Trophoblast cell (in vitro differentiated cells and primary cell): ENCODE data around the gene EEF1AKMT3.
A peak's percentile ranks its signal among the peaks of the same experiment; 100 is the strongest.

Source experiments
- DNase-seq, 2 donors: peaks; one replicate each; pipeline ENCODE4 v3.0.0-alpha.2; 2016
- H2AFZ ChIP-seq: 2 replicates; pipeline ENCODE4 v1.6.1; 2013; ENCODE audit warnings: low read length, moderate library complexity, mild to moderate bottlenecking; ENCODE audit not compliant: insufficient read depth, poor library complexity
- H2AK5ac ChIP-seq: 2 replicates; pipeline ENCODE4 v1.6.1; 2013; ENCODE audit warnings: mild to moderate bottlenecking, low read length
- H2BK120ac ChIP-seq: 2 replicates; pipeline ENCODE4 v1.6.1; 2013; ENCODE audit warnings: low read length, mild to moderate bottlenecking, moderate library complexity; ENCODE audit not compliant: insufficient read depth, poor library complexity
- H2BK12ac ChIP-seq: 2 replicates; pipeline ENCODE4 v1.6.1; 2013; ENCODE audit warnings: mild to moderate bottlenecking, low read length, moderate library complexity
- H2BK5ac ChIP-seq: 2 replicates; pipeline ENCODE4 v1.6.1; 2013; ENCODE audit warnings: low read length, low read depth, moderate library complexity, mild to moderate bottlenecking; ENCODE audit not compliant: poor library complexity
- H3K14ac ChIP-seq: 2 replicates; pipeline ENCODE4 v1.6.1; 2013; ENCODE audit warnings: mild to moderate bottlenecking, low read length
- H3K18ac ChIP-seq: 2 replicates; pipeline ENCODE4 v1.6.1; 2013; ENCODE audit warnings: mild to moderate bottlenecking, low read length
- H3K23ac ChIP-seq: 2 replicates; pipeline ENCODE4 v1.6.1; 2013; ENCODE audit warnings: low read length
- H3K27ac ChIP-seq: 2 replicates; pipeline ENCODE4 v1.5.1; 2013; ENCODE audit warnings: low read depth, mild to moderate bottlenecking, inconsistent platforms, low read length, moderate library complexity
- H3K27me3 ChIP-seq: 2 replicates; pipeline ENCODE4 v1.6.1; 2013; ENCODE audit warnings: inconsistent platforms, mild to moderate bottlenecking, low read length, moderate library complexity; ENCODE audit not compliant: insufficient read depth
- H3K36me3 ChIP-seq, 2 experiments: 1 replicate in 1 of 2; 2 replicates in 1 of 2; pipeline ENCODE4 v1.6.1; 2013; ENCODE audit warnings: low read length in 2 of 2, mild to moderate bottlenecking in 2 of 2, moderate library complexity in 1 of 2; ENCODE audit not compliant: insufficient read depth in 2 of 2, control insufficient read depth in 1 of 2
- H3K4ac ChIP-seq: 2 replicates; pipeline ENCODE4 v1.6.1; 2013; ENCODE audit warnings: low read depth, mild to moderate bottlenecking, low read length, moderate library complexity
- H3K4me1 ChIP-seq, 2 experiments: 1 replicate in 1 of 2; 2 replicates in 1 of 2; pipeline ENCODE4 v1.6.1; 2013; ENCODE audit warnings: low read length in 2 of 2, mild to moderate bottlenecking in 2 of 2, moderate library complexity in 1 of 2; ENCODE audit not compliant: insufficient read depth in 2 of 2, control insufficient read depth in 1 of 2
- H3K4me2 ChIP-seq: 2 replicates; pipeline ENCODE4 v1.6.1; 2013; ENCODE audit warnings: inconsistent platforms, mild to moderate bottlenecking, low read length, moderate library complexity
- H3K4me3 ChIP-seq: 2 replicates; pipeline ENCODE4 v1.5.1; 2013; ENCODE audit warnings: mild to moderate bottlenecking, low read depth, low read length, inconsistent platforms
- H3K79me1 ChIP-seq: one replicate; pipeline ENCODE4 v1.6.1; 2013; ENCODE audit warnings: low read length
- H3K79me2 ChIP-seq: 2 replicates; pipeline ENCODE4 v1.6.1; 2013; ENCODE audit warnings: low read length, mild to moderate bottlenecking; ENCODE audit not compliant: control insufficient read depth, insufficient read depth, poor library complexity
- H3K9ac ChIP-seq: 2 replicates; pipeline ENCODE4 v1.6.1; 2013; ENCODE audit warnings: mild to moderate bottlenecking, low read length
- H3K9me3 ChIP-seq: 2 replicates; pipeline ENCODE4 v1.6.1; 2013; ENCODE audit warnings: low read depth, mild to moderate bottlenecking, control low read depth, inconsistent platforms, low read length; ENCODE audit not compliant: insufficient read depth
- H4K12ac ChIP-seq: 2 replicates; pipeline ENCODE4 v1.6.1; 2013; ENCODE audit warnings: low read depth, mild to moderate bottlenecking, low read length, moderate library complexity
- H4K8ac ChIP-seq: 2 replicates; pipeline ENCODE4 v1.6.1; 2013; ENCODE audit warnings: low read depth, mild to moderate bottlenecking, low read length, moderate library complexity
- H4K91ac ChIP-seq: one replicate; pipeline ENCODE4 v1.6.1; 2013; ENCODE audit warnings: low read depth, mild to moderate bottlenecking, low read length, moderate library complexity
- WGBS: extraction: QIAGEN DNeasy Blood & Tissue Kit; methylation state at CpG from one replicate; pipeline ENCODE4 v1.1.7; 2013; ENCODE audit warnings: missing lambda C conversion rate; ENCODE audit not compliant: insufficient read length, insufficient coverage; ENCODE audit errors: extremely low coverage; 5-methylcytosine and 5-hydroxymethylcytosine counted together

EEF1AKMT3 gene

DNA sequence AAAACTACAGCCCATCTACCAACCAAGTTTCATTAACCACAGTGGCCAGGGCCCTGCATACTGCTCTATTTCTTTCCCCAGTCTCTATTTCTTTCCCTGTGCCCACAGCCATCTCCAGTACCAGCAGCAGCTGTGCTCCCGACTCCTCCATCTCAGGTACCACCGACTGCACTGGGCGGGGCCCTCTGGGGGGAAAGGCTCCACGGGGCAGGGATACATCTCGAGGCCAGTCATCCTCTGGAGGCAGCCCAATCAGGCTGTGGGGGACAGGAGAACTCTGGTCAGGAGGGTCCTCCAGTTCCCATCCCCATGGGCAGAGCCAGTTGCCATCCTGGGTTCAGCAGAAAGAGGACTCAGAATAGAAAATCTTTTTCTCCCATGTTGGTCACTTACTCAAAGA lies 23.4 kb upstream of the EEF1AKMT3 start:
- Histone ChIP-seq H3K4me2 (no peak overlapping the region), H3K23ac (no peak overlapping the region), H2AK5ac (no peak overlapping the region), H3K36me3 (peaks cover 18 to 31% of the 10 kb centered on the region in 2 experiments), H3K79me1 (peaks cover 6% of the 10 kb centered on the region), H4K8ac (no peak overlapping the region), H3K4me1 (peaks cover 5 to 11% of the 10 kb centered on the region in 2 experiments), H4K12ac (no peak overlapping the region), H2BK12ac (no peak overlapping the region), H3K18ac (no peak overlapping the region), H2BK120ac (no peak overlapping the region), H3K27me3 (peaks cover 2% of the 10 kb centered on the region), H3K4ac (no peak overlapping the region), H4K91ac (no peak overlapping the region), H2BK5ac (no peak overlapping the region), H3K4me3 (no peak overlapping the region), H3K79me2 (peaks cover 9% of the 10 kb centered on the region), H3K9me3 (no peaks in the 10 kb centered on the region), H3K9ac (no peak overlapping the region), H3K27ac (no peak overlapping the region), H3K14ac (no peak overlapping the region), H2AFZ (no peak overlapping the region)
- no CpG with 5 or more reads among the region's 5 CpGs for WGBS
- DNase-seq, result no peak

- H3K36me3 ChIP-seq, result peaks cover 18 to 31% of the 10 kb centered on the region in 2 experiments
- no peak overlapping the region for H2AFZ ChIP-seq
- H3K9me3 ChIP-seq, result peaks cover 3% of the 10 kb centered on the region
- H4K91ac ChIP-seq, result no peak overlapping the region
- peak overlapping the region; percentile 73 for H2AK5ac ChIP-seq
- peak overlapping the region; percentile 85 for H3K4me2 ChIP-seq
- H2BK5ac ChIP-seq, result no peak overlapping the region
- peaks cover 7 to 15% of the 10 kb centered on the region in 2 experiments for H3K4me1 ChIP-seq
- peaks cover 3% of the 10 kb centered on the region for H3K79me1 ChIP-seq
- H3K79me2 ChIP-seq, result peaks cover 9% of the 10 kb centered on the region
- peaks cover 11% of the 10 kb centered on the region for H3K27me3 ChIP-seq
- no peak overlapping the region for H2BK120ac ChIP-seq
- H3K9ac ChIP-seq, result peak overlapping the region; percentile 54
- H4K8ac ChIP-seq, result peak overlapping the region; percentile 80
- H3K23ac ChIP-seq, result no peak overlapping the region
- DNase-seq, result no peak
- H3K4me3 ChIP-seq, result peak overlapping the region; percentile 78
- H4K12ac ChIP-seq, result no peak overlapping the region
- peak overlapping the region; percentile 85 for H3K4ac ChIP-seq
- H3K18ac ChIP-seq, result no peak overlapping the region
- no CpG with 5 or more reads among the region's 15 CpGs for WGBS
- no peak overlapping the region for H3K27ac ChIP-seq
- H3K14ac ChIP-seq, result peak overlapping the region; percentile 71
- H2BK12ac ChIP-seq, result no peak overlapping the region
Observed at GRCh38 chr12:57750561-57751431, 21.6 kb upstream of the EEF1AKMT3 start.

- H3K4me1 ChIP-seq, result peaks cover 7 to 18% of the 10 kb centered on the region in 2 experiments
- H3K4me2 ChIP-seq, result peak overlapping the region; percentile 85
- peak overlapping the region; percentile 74 for H4K91ac ChIP-seq
- peaks cover 5% of the 10 kb centered on the region for H3K9me3 ChIP-seq
- H3K36me3 ChIP-seq, result peaks cover 18 to 31% of the 10 kb centered on the region in 2 experiments
- no peak overlapping the region for H3K23ac ChIP-seq
- H3K27me3 ChIP-seq, result peaks cover 17% of the 10 kb centered on the region
- H4K8ac ChIP-seq, result peak overlapping the region; percentile 80
- H3K9ac ChIP-seq, result peak overlapping the region; percentile 54
- H3K18ac ChIP-seq, result peak overlapping the region; percentile 16
- peak overlapping the region; percentile 85 for H3K4ac ChIP-seq
- H3K27ac ChIP-seq, result no peak overlapping the region
- no peak overlapping the region for H2BK12ac ChIP-seq
- H3K4me3 ChIP-seq, result peak overlapping the region; percentile 78
- H3K79me2 ChIP-seq, result peaks cover 9% of the 10 kb centered on the region
- peak overlapping the region; percentile 20 for H2BK120ac ChIP-seq
- peak overlapping the region; percentile 73 for H2AK5ac ChIP-seq
- peaks cover 3% of the 10 kb centered on the region for H3K79me1 ChIP-seq
- 100% methylated on average over 1 of the region's 8 CpGs for WGBS
- H2AFZ ChIP-seq, result no peak overlapping the region
- H4K12ac ChIP-seq, result peak overlapping the region; percentile 72
- no peak for DNase-seq
- peak overlapping the region; percentile 71 for H3K14ac ChIP-seq
- H2BK5ac ChIP-seq, result no peak overlapping the region
Observed at GRCh38 chr12:57751432-57751787, 21.0 kb upstream of the EEF1AKMT3 start.

GRCh38 chr12:57751788-57752667 lies 20.4 kb upstream of the EEF1AKMT3 start, which contains the start of gene CDK4:
Gene CDK4, minus strand, starts transcription at chr12:57752310. Its CDS starts 593 bp downstream, at chr12:57751717.
- no CpG with 5 or more reads among the region's 58 CpGs for WGBS

More at GRCh38 chr12:57751788-57752667, 20.4 kb upstream of the EEF1AKMT3 start, which contains the start of gene CDK4:
- Histone ChIP-seq H3K36me3 (peaks cover 16 to 26% of the 10 kb centered on the region in 2 experiments), H4K8ac (peak within 1 kb of the TSS; percentile 80), H2BK12ac (no peak within 1 kb of the TSS), H2BK5ac (peak within 1 kb of the TSS; percentile 19), H3K4ac (peak within 1 kb of the TSS; percentile 85), H3K79me1 (peaks cover 3% of the 10 kb centered on the region), H3K9ac (peak within 1 kb of the TSS; percentile 54), H3K4me3 (peak within 1 kb of the TSS; percentile 78), H3K9me3 (peaks cover 5% of the 10 kb centered on the region), H3K4me1 (peaks cover 7 to 18% of the 10 kb centered on the region in 2 experiments), H3K27ac (peak within 1 kb of the TSS; percentile 2), H3K4me2 (peak within 1 kb of the TSS; percentile 85), H4K91ac (peak within 1 kb of the TSS; percentile 75), H3K23ac (no peak within 1 kb of the TSS), H3K27me3 (peaks cover 22% of the 10 kb centered on the region), H2AFZ (peak within 1 kb of the TSS; percentile 57), H3K18ac (peak within 1 kb of the TSS; percentile 58), H2BK120ac (peak within 1 kb of the TSS; percentile 23), H2AK5ac (peak within 1 kb of the TSS; percentile 73), H3K79me2 (peaks cover 9% of the 10 kb centered on the region), H4K12ac (peak within 1 kb of the TSS; percentile 72), H3K14ac (peak within 1 kb of the TSS; percentile 71)
- DNase-seq, result peak; percentile 98 to 99
